SK-N-SH (cell line): ENCODE measurements around the gene CTNNB1. TPM values are rescaled to one million over a fixed set of nuclear protein-coding genes. Genes with fewer than 3 reads are reported as not detected.

Experiments
- CTCF ChIA-PET: fragments of 300-600, 350-600 bp; formaldehyde crosslinking; extraction: SDS; loops from one replicate; lab custom pipeline; 2021; lab: Yijun Ruan, JAX
- POLR2A ChIA-PET: fragments of 350-600 bp; sonication (Branson Sonifier 250); formaldehyde crosslinking; extraction: SDS; loops from one replicate; lab custom pipeline; 2020; ENCODE audit warnings: antibody characterized with exemption, inconsistent platforms; lab: Yijun Ruan, JAX
- DNase-seq: peaks from one replicate; pipeline ENCODE4 v3.0.0; 2012
- H2AFZ ChIP-seq: fragments of 200-600 bp; sonication (generic); 2 replicates; pipeline ENCODE4 v1.8.1; 2016; ENCODE audit warnings: antibody characterized with exemption, mild to moderate bottlenecking, low read depth
- H3F3A ChIP-seq: fragments of 200-600 bp; sonication (generic); replicated peaks from 2 replicates; pipeline ENCODE3; 2016; ENCODE audit warnings: antibody characterized with exemption, mild to moderate bottlenecking; ENCODE audit not compliant: insufficient read depth
- H3K27ac ChIP-seq, 2 experiments: fragments of 200-500 bp in 1 of 2; fragments of 200-600 bp in 1 of 2; sonication (Bioruptor generic) in 1 of 2; sonication (generic), shearing (Covaris generic) in 1 of 2; 2 replicates each; pipeline versions ENCODE4 v1.5.1 to v1.6.1; 2014 to 2016; ENCODE audit warnings: low read depth in 2 of 2, inconsistent platforms in 1 of 2, low read length in 1 of 2, mild to moderate bottlenecking in 1 of 2, mixed read lengths in 1 of 2
- H3K27me3 ChIP-seq: fragments of 200-600 bp; sonication (generic), shearing (Covaris generic); 2 replicates; pipeline ENCODE4 v1.6.1; 2016; ENCODE audit warnings: mixed run types; ENCODE audit not compliant: insufficient read depth
- H3K36me3 ChIP-seq, 2 experiments: fragments of 200-500 bp in 1 of 2; fragments of 200-600 bp in 1 of 2; sonication (Bioruptor generic) in 1 of 2; sonication (generic) in 1 of 2; replicated peaks in 1 of 2; 2 replicates each; pipeline versions ENCODE3 to v1.5.1; 2014 to 2016; ENCODE audit warnings: low read length in 1 of 2, mild to moderate bottlenecking in 1 of 2; ENCODE audit not compliant: insufficient read depth in 2 of 2, control insufficient read depth in 1 of 2
- H3K4me1 ChIP-seq, 2 experiments: fragments of 200-500 bp in 1 of 2; fragments of 200-600 bp in 1 of 2; sonication (Bioruptor generic) in 1 of 2; sonication (generic), shearing (Covaris generic) in 1 of 2; 2 replicates each; pipeline versions ENCODE4 v1.5.1 to v1.6.1; 2014 to 2016; ENCODE audit warnings: low read depth in 1 of 2, low read length in 1 of 2, mixed run types in 1 of 2; ENCODE audit not compliant: insufficient read depth in 2 of 2, control insufficient read depth in 1 of 2
- H3K4me2 ChIP-seq: fragments of 200-600 bp; sonication (generic), shearing (Covaris generic); 2 replicates; pipeline ENCODE4 v1.6.1; 2017; ENCODE audit warnings: mixed run types
- H3K4me3 ChIP-seq, 2 experiments: fragments of 200-500 bp in 1 of 2; fragments of 200-600 bp in 1 of 2; sonication (Bioruptor generic) in 1 of 2; sonication (generic), shearing (Covaris generic) in 1 of 2; 2 replicates each; pipeline versions ENCODE4 v1.5.1 to v1.8.1; 2014 to 2016; ENCODE audit warnings: low read depth in 2 of 2, inconsistent platforms in 1 of 2, low read length in 1 of 2, mild to moderate bottlenecking in 1 of 2, mixed read lengths in 1 of 2, moderate library complexity in 1 of 2
- H3K79me2 ChIP-seq: fragments of 200-600 bp; sonication (generic); 2 replicates; pipeline ENCODE4 v1.8.1; 2017; ENCODE audit warnings: mild to moderate bottlenecking; ENCODE audit not compliant: insufficient read depth
- H3K9ac ChIP-seq: fragments of 200-600 bp; sonication (generic); 2 replicates; pipeline ENCODE4 v1.6.1; 2017; ENCODE audit warnings: mixed run types
- H3K9me2 ChIP-seq: fragments of 200-600 bp; sonication (generic); 2 replicates; pipeline ENCODE4 v1.6.1; 2017; ENCODE audit warnings: mixed run types
- H3K9me3 ChIP-seq: fragments of 200-600 bp; sonication (generic); 2 replicates; pipeline ENCODE4 v1.6.1; 2017; ENCODE audit warnings: mixed run types, mild to moderate bottlenecking, moderate library complexity
- H4K20me1 ChIP-seq: fragments of 200-600 bp; sonication (generic); 2 replicates; pipeline ENCODE4 v1.6.1; 2017; ENCODE audit warnings: mild to moderate bottlenecking, mixed run types; ENCODE audit not compliant: insufficient read depth
- CTCF ChIP-seq: fragments of 200-600 bp; sonication (generic); IDR thresholded peaks from 2 replicates; pipeline ENCODE4 v1.6.1; 2017; ENCODE audit warnings: antibody characterized with exemption, mild to moderate bottlenecking, moderate library complexity
- ELF1 ChIP-seq: IDR thresholded peaks from 2 replicates; pipeline ENCODE4 v1.4.0; 2012
- EP300 ChIP-seq, 2 experiments: IDR thresholded peaks; 2 replicates each; pipeline versions ENCODE4 v1.4.0 to v1.6.1; 2012; ENCODE audit warnings: borderline replicate concordance in 1 of 2, low read depth in 1 of 2, low read length in 1 of 2
- EZH2phosphoT487 ChIP-seq: fragments of 200-600 bp; sonication (generic); IDR thresholded peaks from 2 replicates; pipeline ENCODE4 v1.6.1; 2017; ENCODE audit warnings: low read depth, mixed run types, mild to moderate bottlenecking, antibody characterized with exemption, moderate library complexity, borderline replicate concordance
- FOSL2 ChIP-seq: IDR thresholded peaks from 2 replicates; pipeline ENCODE4 v1.4.0; 2012; ENCODE audit warnings: low read depth, mild to moderate bottlenecking, moderate library complexity, borderline replicate concordance
- FOXJ3 ChIP-seq: sonication (generic); formaldehyde crosslinking; IDR thresholded peaks from 2 replicates; pipeline ENCODE4 v1.5.1; 2020; ENCODE audit warnings: mild to moderate bottlenecking, missing genetic modification reagents
- FOXM1 ChIP-seq: IDR thresholded peaks from 2 replicates; pipeline ENCODE4 v1.4.0; 2012; ENCODE audit warnings: low read depth, mild to moderate bottlenecking
- JUND ChIP-seq: IDR thresholded peaks from 2 replicates; pipeline ENCODE4 v1.4.0; 2012
- MEF2A ChIP-seq: IDR thresholded peaks from 2 replicates; pipeline ENCODE4 v1.4.0; 2012; ENCODE audit warnings: low read depth, borderline replicate concordance
- NFIC ChIP-seq: IDR thresholded peaks from 2 replicates; pipeline ENCODE4 v1.4.0; 2012; ENCODE audit warnings: borderline replicate concordance
- NRF1 ChIP-seq: IDR thresholded peaks from 2 replicates; pipeline ENCODE4 v1.6.1; 2012; ENCODE audit warnings: low read depth, mild to moderate bottlenecking, low read length
- RCOR1 ChIP-seq: fragments of 150-350 bp; IDR thresholded peaks from 2 replicates; pipeline ENCODE4 v1.6.1; 2017; ENCODE audit warnings: antibody characterized with exemption, low read length
- RFX5 ChIP-seq: IDR thresholded peaks from 2 replicates; pipeline ENCODE4 v1.6.1; 2012; ENCODE audit warnings: mild to moderate bottlenecking, improper control_type of control experiment, low read length
- TEAD4 ChIP-seq: IDR thresholded peaks from 2 replicates; pipeline ENCODE4 v1.4.0; 2012; ENCODE audit warnings: mild to moderate bottlenecking, borderline replicate concordance; ENCODE audit not compliant: insufficient read depth
- USF1 ChIP-seq: IDR thresholded peaks from 2 replicates; pipeline ENCODE4 v1.4.0; 2012; ENCODE audit warnings: low read depth, borderline replicate concordance
- ZBTB33 ChIP-seq: IDR thresholded peaks from 2 replicates; pipeline ENCODE4 v1.4.0; 2012; ENCODE audit warnings: low read depth, borderline replicate concordance
- WGBS: methylation state at CpG from one replicate; pipeline ENCODE4 v1.1.6; 2017; ENCODE audit warnings: low lambda C conversion rate; 5-methylcytosine and 5-hydroxymethylcytosine counted together
- polyA plus RNA-seq, 3 experiments: library from polyadenylated mRNA; depleted of rRNA; stranded (reverse); fragments of >200 nt; gene quantifications; 2 replicates each; pipeline ENCODE4 v1.2.3, GENCODE V29; 2012
- TF ChIP-seq, protein P1 (sequence below): IDR thresholded peaks from 2 replicates; pipeline ENCODE4 v1.4.0; 2012; ENCODE audit warnings: low read depth

Gene CTNNB1
- polyA plus RNA-seq, 1 of the 3 experiments (the other 2 are of a cell fraction) = 178 TPM

- WGBS = 41% methylated on average over 3 of the region's 3 CpGs
- Histone ChIP-seq H3K36me3 (no peaks in the 10 kb centered on the region), H3K4me3 (no peak overlapping the region), H3K27me3 (no peaks in the 10 kb centered on the region), H3K79me2 (no peaks in the 10 kb centered on the region), H3K27ac (no peak overlapping the region), H3F3A (no peaks in the 10 kb centered on the region), H3K4me1 (no peaks in the 10 kb centered on the region), H4K20me1 (no peaks in the 10 kb centered on the region), H3K9ac (no peak overlapping the region), H3K9me2 (no peaks in the 10 kb centered on the region), H3K4me2 (no peak overlapping the region), H2AFZ (no peak overlapping the region), H3K9me3 (no peaks in the 10 kb centered on the region)
- POLR2A ChIA-PET = interaction anchor here (0.6 kb wide), 1 partner anchor 16 kb away, joined by 3 read pairs; no protein-coding TSS in a partner anchor
- DNase-seq = no peak
- CTCF ChIA-PET = no interaction called here
- TF ChIP-seq USF1 (no peak), FOSL2 (no peak), EZH2phosphoT487 (no peak), RFX5 (no peak), FOXJ3 (CRISPR knock-in tag) (no peak), RCOR1 (no peak), MEF2A (no peak), NRF1 (no peak), TEAD4 (no peak), FOXM1 (no peak), CTCF (no peak), EP300 (IDR thresholded peaks at IDR 0.05; ENCODE audit: borderline replicate concordance in 1 of 2, low read depth in 1 of 2, low read length in 1 of 2) (no peak), NFIC (no peak)
- TF ChIP-seq, protein P1, sequence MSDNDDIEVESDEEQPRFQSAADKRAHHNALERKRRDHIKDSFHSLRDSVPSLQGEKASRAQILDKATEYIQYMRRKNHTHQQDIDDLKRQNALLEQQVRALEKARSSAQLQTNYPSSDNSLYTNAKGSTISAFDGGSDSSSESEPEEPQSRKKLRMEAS = no peak
These were observed 36.8 kb upstream of the CTNNB1 start for GRCh38 chr3:41162541-41162940.

GRCh38 chr3:41163006-41163405, 36.3 kb upstream of the CTNNB1 start:
- no peak for DNase-seq
- no peaks in the 10 kb centered on the region for H3F3A ChIP-seq
- H3K9me3 ChIP-seq = no peaks in the 10 kb centered on the region
- ChIA-PET POLR2A (interaction anchor here (0.6 kb wide), 1 partner anchor 15 kb away, joined by 3 read pairs; no protein-coding TSS in a partner anchor), CTCF (no interaction called here)
- no peak overlapping the region for H2AFZ ChIP-seq
- no peaks in the 10 kb centered on the region for H3K36me3 ChIP-seq
- H3K79me2 ChIP-seq = no peaks in the 10 kb centered on the region
- WGBS = 29% methylated on average over 1 of the region's 1 CpG
- H3K9me2 ChIP-seq = no peaks in the 10 kb centered on the region
- H3K4me2 ChIP-seq = no peak overlapping the region
- no peaks in the 10 kb centered on the region for H4K20me1 ChIP-seq
- H3K27me3 ChIP-seq = no peaks in the 10 kb centered on the region
- H3K4me1 ChIP-seq = no peaks in the 10 kb centered on the region
- H3K9ac ChIP-seq = no peak overlapping the region
- H3K27ac ChIP-seq = no peak overlapping the region
- TF ChIP-seq FOXJ3 (CRISPR knock-in tag) (no peak), ZBTB33 (no peak), ELF1 (no peak), JUND (no peak)
- no peak overlapping the region for H3K4me3 ChIP-seq
